Esophagus muscularis mucosa (tissue), 3 donors: ENCODE results near the gene ERC2.

ENCODE experiments used
- POLR2A ChIP-seq: fragments of 450-650 bp; IDR thresholded peaks from one replicate; pipeline ENCODE4 v1.6.1; 2017; ENCODE audit warnings: antibody characterized with exemption, moderate library complexity, mild to moderate bottlenecking, low read depth
- TF ChIP-seq, protein P1 (sequence below), 3 experiments: fragments of 200-600 bp in 2 of 3; fragments of 450-650 bp in 1 of 3; sonication (generic) in 2 of 3; IDR thresholded peaks; one replicate each; pipeline ENCODE4 v1.5.1; 2017 to 2019; ENCODE audit warnings: antibody characterized with exemption in 3 of 3, mild to moderate bottlenecking in 2 of 3, moderate library complexity in 1 of 3

DNA sequence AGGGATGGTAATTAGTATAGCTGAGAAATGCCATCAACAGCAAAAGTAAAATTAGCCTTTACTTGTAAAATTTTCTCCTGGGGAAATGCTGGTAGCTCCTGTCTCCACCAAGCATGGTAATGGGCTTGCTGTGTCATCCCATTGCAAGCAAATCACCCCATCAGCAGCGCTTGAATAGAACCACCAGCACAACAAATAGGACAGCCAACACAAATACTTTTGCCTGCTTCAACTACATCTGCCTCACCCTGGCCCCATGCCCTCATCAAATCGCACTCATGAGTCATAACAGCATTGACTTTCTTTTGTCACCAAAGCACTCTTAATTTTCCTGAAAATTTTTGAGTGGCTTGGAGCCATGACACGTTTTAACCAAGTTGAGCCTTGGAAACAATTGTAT, 52.6 kb downstream of the ERC2 start:
- TF ChIP-seq, protein P1, sequence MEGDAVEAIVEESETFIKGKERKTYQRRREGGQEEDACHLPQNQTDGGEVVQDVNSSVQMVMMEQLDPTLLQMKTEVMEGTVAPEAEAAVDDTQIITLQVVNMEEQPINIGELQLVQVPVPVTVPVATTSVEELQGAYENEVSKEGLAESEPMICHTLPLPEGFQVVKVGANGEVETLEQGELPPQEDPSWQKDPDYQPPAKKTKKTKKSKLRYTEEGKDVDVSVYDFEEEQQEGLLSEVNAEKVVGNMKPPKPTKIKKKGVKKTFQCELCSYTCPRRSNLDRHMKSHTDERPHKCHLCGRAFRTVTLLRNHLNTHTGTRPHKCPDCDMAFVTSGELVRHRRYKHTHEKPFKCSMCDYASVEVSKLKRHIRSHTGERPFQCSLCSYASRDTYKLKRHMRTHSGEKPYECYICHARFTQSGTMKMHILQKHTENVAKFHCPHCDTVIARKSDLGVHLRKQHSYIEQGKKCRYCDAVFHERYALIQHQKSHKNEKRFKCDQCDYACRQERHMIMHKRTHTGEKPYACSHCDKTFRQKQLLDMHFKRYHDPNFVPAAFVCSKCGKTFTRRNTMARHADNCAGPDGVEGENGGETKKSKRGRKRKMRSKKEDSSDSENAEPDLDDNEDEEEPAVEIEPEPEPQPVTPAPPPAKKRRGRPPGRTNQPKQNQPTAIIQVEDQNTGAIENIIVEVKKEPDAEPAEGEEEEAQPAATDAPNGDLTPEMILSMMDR (IDR thresholded peaks at IDR 0.05), result no peak
- TF ChIP-seq POLR2A, result no peak
